22Rv1 (cell line): ENCODE data around the gene TPRG1.

Experiments used
- ZFX ChIP-seq: fragments of 450-650 bp; IDR thresholded peaks from 2 replicates; pipeline ENCODE4 v1.6.1; 2017; ENCODE audit warnings: antibody characterized with exemption, borderline replicate concordance
- TF ChIP-seq, protein P1 (sequence below): fragments of 450-650 bp; IDR thresholded peaks from 2 replicates; pipeline ENCODE4 v1.5.1; 2017; ENCODE audit warnings: mild to moderate bottlenecking

DNA sequence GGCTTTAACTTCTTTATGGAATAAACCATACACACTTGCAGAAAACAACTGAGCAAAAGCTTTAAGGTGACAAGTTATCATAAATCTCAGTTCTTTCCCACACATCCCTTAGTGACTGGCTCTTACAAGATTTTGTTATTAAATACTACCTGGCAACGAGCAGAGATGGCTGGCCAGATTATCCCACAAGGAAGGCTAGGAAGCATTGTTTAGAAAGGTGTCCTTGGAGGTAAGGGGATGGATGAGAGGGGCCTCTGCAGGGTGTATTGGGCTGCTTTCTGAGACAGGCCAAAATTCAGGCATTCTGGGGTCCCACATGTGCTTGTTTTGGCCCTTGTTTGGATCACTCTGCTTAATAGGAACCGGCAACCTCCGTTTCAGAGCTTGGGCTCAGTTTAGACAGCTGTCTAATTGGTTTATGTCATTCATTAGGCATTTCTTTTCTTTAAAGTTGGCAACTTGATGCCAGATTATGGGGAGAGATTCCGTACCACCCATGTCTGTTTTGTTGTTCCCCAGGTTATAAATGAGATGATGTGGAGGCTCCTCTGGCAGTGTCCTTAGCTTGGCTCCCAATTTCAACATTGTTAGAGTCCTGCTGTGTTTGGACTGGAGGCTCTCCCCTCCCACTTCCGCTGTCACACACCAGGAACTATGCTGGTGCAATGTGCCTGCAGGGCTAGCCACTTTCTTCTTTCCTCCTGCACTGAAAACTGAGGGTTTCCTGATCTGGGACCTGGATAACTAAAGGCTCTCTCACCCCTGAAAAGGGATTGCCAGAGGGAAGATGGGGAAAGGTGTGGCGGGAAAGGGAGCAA lies 121.1 kb downstream of the TPRG1 start:
- TF ChIP-seq, protein P1, sequence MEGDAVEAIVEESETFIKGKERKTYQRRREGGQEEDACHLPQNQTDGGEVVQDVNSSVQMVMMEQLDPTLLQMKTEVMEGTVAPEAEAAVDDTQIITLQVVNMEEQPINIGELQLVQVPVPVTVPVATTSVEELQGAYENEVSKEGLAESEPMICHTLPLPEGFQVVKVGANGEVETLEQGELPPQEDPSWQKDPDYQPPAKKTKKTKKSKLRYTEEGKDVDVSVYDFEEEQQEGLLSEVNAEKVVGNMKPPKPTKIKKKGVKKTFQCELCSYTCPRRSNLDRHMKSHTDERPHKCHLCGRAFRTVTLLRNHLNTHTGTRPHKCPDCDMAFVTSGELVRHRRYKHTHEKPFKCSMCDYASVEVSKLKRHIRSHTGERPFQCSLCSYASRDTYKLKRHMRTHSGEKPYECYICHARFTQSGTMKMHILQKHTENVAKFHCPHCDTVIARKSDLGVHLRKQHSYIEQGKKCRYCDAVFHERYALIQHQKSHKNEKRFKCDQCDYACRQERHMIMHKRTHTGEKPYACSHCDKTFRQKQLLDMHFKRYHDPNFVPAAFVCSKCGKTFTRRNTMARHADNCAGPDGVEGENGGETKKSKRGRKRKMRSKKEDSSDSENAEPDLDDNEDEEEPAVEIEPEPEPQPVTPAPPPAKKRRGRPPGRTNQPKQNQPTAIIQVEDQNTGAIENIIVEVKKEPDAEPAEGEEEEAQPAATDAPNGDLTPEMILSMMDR: no peak
- no peak for TF ChIP-seq ZFX
